ENCODE results near the gene PRR19.
"Not testable (repeated sequence)": the region's sequence is repeated elsewhere in the genome, so short reads cannot be mapped to it uniquely, and the experiment has no call there.

The PRR19 gene

GRCh38 chr19:42331333-42331732 lies 29.4 kb downstream of the PRR19 start:
- H3K4me3 Mint-ChIP-seq; H3K4me1 Mint-ChIP-seq; H3K27me3 Mint-ChIP-seq; H3K27ac Mint-ChIP-seq; H3K9me3 Mint-ChIP-seq; DNase-seq; ATAC-seq; H3K36me3 Mint-ChIP-seq (ENCODE audit: low read depth): not testable (repeated sequence)

GRCh38 chr19:42332059-42332458 lies 30.1 kb downstream of the PRR19 start:
- Mint-ChIP-seq H3K27me3 (no peaks in the 10 kb centered on the region), H3K4me1 (peaks cover 2% of the 10 kb centered on the region), H3K9me3 (no peaks in the 10 kb centered on the region), H3K36me3 (ENCODE audit: low read depth) (no peaks in the 10 kb centered on the region), H3K4me3 (no peak overlapping the region), H3K27ac (no peak overlapping the region)
- DNase-seq (no peak), ATAC-seq (no peak)

- ATAC-seq, result no peak
- no peaks in the 10 kb centered on the region for H3K9me3 Mint-ChIP-seq
Measured at GRCh38 chr19:42333018-42333417, 31.1 kb downstream of the PRR19 start.

GRCh38 chr19:42333975-42334696 lies 32.2 kb downstream of the PRR19 start:
- Mint-ChIP-seq H3K4me3 (no peak overlapping the region), H3K27ac (no peak overlapping the region), H3K36me3 (ENCODE audit: low read depth) (peaks cover 2% of the 10 kb centered on the region), H3K9me3 (no peaks in the 10 kb centered on the region), H3K27me3 (no peaks in the 10 kb centered on the region), H3K4me1 (no peaks in the 10 kb centered on the region)
- ATAC-seq, result peak; percentile 12
- no peak for DNase-seq

More at GRCh38 chr19:42333018-42333417, 31.1 kb downstream of the PRR19 start:
- no peaks in the 10 kb centered on the region for H3K36me3 Mint-ChIP-seq (ENCODE audit: low read depth)
- H3K4me1 Mint-ChIP-seq, result no peaks in the 10 kb centered on the region
- no peaks in the 10 kb centered on the region for H3K27me3 Mint-ChIP-seq
- no peak overlapping the region for H3K4me3 Mint-ChIP-seq
- no peak for DNase-seq
- no peak overlapping the region for H3K27ac Mint-ChIP-seq

GRCh38 chr19:42334697-42335373 lies 32.9 kb downstream of the PRR19 start:
- ATAC-seq (no peak), DNase-seq (no peak)
- Mint-ChIP-seq H3K36me3 (ENCODE audit: low read depth) (peaks cover 2% of the 10 kb centered on the region), H3K9me3 (no peaks in the 10 kb centered on the region), H3K4me3 (no peak overlapping the region), H3K27ac (no peak overlapping the region), H3K27me3 (no peaks in the 10 kb centered on the region), H3K4me1 (peaks cover 3% of the 10 kb centered on the region)

GRCh38 chr19:42335374-42335936 lies 33.5 kb downstream of the PRR19 start:
- Mint-ChIP-seq H3K4me1 (peaks cover 3% of the 10 kb centered on the region), H3K4me3 (no peak overlapping the region), H3K27ac (no peak overlapping the region), H3K36me3 (ENCODE audit: low read depth) (peaks cover 2% of the 10 kb centered on the region), H3K27me3 (no peaks in the 10 kb centered on the region), H3K9me3 (no peaks in the 10 kb centered on the region)
- DNase-seq, result no peak
- no peak for ATAC-seq

GRCh38 chr19:42335971-42336370 lies 34.0 kb downstream of the PRR19 start:
- peaks cover 2% of the 10 kb centered on the region for H3K36me3 Mint-ChIP-seq (ENCODE audit: low read depth)

GRCh38 chr19:42339126-42339860 lies 37.4 kb downstream of the PRR19 start:
- not testable (repeated sequence) for ATAC-seq; H3K9me3 Mint-ChIP-seq; H3K27me3 Mint-ChIP-seq; H3K27ac Mint-ChIP-seq; H3K4me3 Mint-ChIP-seq; H3K4me1 Mint-ChIP-seq; H3K36me3 Mint-ChIP-seq (ENCODE audit: low read depth); DNase-seq

More at GRCh38 chr19:42335971-42336370, 34.0 kb downstream of the PRR19 start:
- ATAC-seq (no peak), DNase-seq (no peak)
- Mint-ChIP-seq H3K4me3 (no peak overlapping the region), H3K27me3 (no peaks in the 10 kb centered on the region), H3K27ac (no peak overlapping the region), H3K4me1 (peaks cover 3% of the 10 kb centered on the region), H3K9me3 (no peaks in the 10 kb centered on the region)

- not testable (repeated sequence) for H3K9me3 Mint-ChIP-seq, H3K4me1 Mint-ChIP-seq, DNase-seq
Measured at GRCh38 chr19:42339922-42340321, 38.0 kb downstream of the PRR19 start.

GRCh38 chr19:42343344-42344110 lies 41.6 kb downstream of the PRR19 start:
- no peak overlapping the region for H3K27ac Mint-ChIP-seq
- H3K27me3 Mint-ChIP-seq, result no peaks in the 10 kb centered on the region
- H3K9me3 Mint-ChIP-seq, result no peaks in the 10 kb centered on the region
- peaks cover 2% of the 10 kb centered on the region for H3K36me3 Mint-ChIP-seq (ENCODE audit: low read depth)
- ATAC-seq, result no peak
- peaks cover 3% of the 10 kb centered on the region for H3K4me1 Mint-ChIP-seq
- no peak overlapping the region for H3K4me3 Mint-ChIP-seq
- no peak for DNase-seq

More at GRCh38 chr19:42339922-42340321, 38.0 kb downstream of the PRR19 start:
- not testable (repeated sequence) for H3K27me3 Mint-ChIP-seq; H3K27ac Mint-ChIP-seq; H3K4me3 Mint-ChIP-seq; ATAC-seq; H3K36me3 Mint-ChIP-seq (ENCODE audit: low read depth)

GRCh38 chr19:42344336-42344893 lies 42.5 kb downstream of the PRR19 start:
- peaks cover 2% of the 10 kb centered on the region for H3K36me3 Mint-ChIP-seq (ENCODE audit: low read depth)
- H3K27ac Mint-ChIP-seq, result no peak overlapping the region
- no peaks in the 10 kb centered on the region for H3K27me3 Mint-ChIP-seq
- H3K4me1 Mint-ChIP-seq, result peaks cover under 1% of the 10 kb centered on the region
- DNase-seq (no peak), ATAC-seq (no peak)
- H3K4me3 Mint-ChIP-seq, result no peak overlapping the region
- H3K9me3 Mint-ChIP-seq, result no peaks in the 10 kb centered on the region

GRCh38 chr19:42345191-42345812 lies 43.4 kb downstream of the PRR19 start:
- Mint-ChIP-seq H3K36me3 (ENCODE audit: low read depth) (peaks cover 2% of the 10 kb centered on the region), H3K9me3 (no peaks in the 10 kb centered on the region), H3K27me3 (no peaks in the 10 kb centered on the region), H3K27ac (no peak overlapping the region), H3K4me1 (no peaks in the 10 kb centered on the region), H3K4me3 (no peak overlapping the region)
- no peak for ATAC-seq
- no peak for DNase-seq

- H3K27ac Mint-ChIP-seq, result no peak overlapping the region
- no peak for ATAC-seq
- no peak overlapping the region for H3K4me3 Mint-ChIP-seq
Measured at GRCh38 chr19:42348211-42348610, 46.3 kb downstream of the PRR19 start.

More at GRCh38 chr19:42348211-42348610, 46.3 kb downstream of the PRR19 start:
- H3K4me1 Mint-ChIP-seq, result peaks cover 4% of the 10 kb centered on the region
- no peaks in the 10 kb centered on the region for H3K9me3 Mint-ChIP-seq
- H3K27me3 Mint-ChIP-seq, result no peaks in the 10 kb centered on the region
- DNase-seq, result no peak
- peaks cover 2% of the 10 kb centered on the region for H3K36me3 Mint-ChIP-seq (ENCODE audit: low read depth)
